IPS DF 4.7 (cell line): Measurements from ENCODE around the gene RTRAF.

Source experiments
- DNase-seq: peaks from one replicate; pipeline ENCODE4 v3.0.0-alpha.2; 2013; ENCODE audit warnings: low spot score; ENCODE audit errors: extremely low read depth

The RTRAF gene

GRCh38 chr14:51989293-51990234, at the start of gene RTRAF:
Gene RTRAF (plus strand): TSS chr14:51989546. CDS start chr14:51989640, 94 bp downstream.
- no peak for DNase-seq

- DNase-seq = no peak
These were observed 49.5 kb upstream of the RTRAF start for GRCh38 chr14:51939755-51940301.

GRCh38 chr14:51942971-51943370, 46.4 kb upstream of the RTRAF start:
- no peak for DNase-seq

- DNase-seq = no peak
These were observed 39.3 kb upstream of the RTRAF start for GRCh38 chr14:51950007-51950406.

DNA sequence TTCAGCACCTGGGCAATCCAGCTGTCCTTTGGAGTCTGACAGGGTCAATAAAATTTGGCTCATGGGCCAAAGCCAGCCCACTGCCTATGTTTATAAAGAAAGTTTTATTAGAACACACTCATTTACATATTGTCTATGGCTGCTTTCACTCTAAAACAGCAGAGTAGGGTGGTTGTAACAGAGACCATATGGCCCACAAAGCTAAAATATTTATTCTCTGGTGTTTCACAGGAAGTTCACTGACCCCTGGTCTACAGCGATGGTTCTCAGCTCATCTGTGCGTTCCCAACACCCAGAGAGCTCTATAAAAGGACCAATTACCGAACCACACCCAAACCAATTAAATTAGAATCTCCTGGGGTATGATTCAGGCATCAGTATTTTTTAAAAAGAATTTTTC, 37.7 kb upstream of the RTRAF start:
- DNase-seq = no peak

DNA sequence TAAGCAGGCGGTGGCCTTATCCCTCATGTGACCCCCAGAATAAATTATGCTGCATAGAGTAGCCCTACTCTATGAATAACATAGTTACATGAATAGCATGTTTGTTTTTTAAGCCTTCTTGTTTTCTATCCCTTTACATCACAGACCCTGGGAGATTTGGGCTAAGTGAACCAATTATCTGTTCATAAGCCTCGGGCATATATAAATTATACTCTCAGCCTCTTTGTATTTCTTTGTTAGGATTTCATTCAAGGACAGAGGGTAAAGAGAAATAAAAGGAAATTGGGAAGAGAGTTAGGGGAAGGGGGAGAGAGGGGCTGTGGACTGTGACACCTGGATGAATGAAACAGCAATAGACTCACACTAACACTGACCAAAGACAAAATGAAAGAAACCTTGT, 35.3 kb upstream of the RTRAF start:
- no peak for DNase-seq

GRCh38 chr14:51954657-51955056, 34.7 kb upstream of the RTRAF start:
- DNase-seq = no peak

DNA sequence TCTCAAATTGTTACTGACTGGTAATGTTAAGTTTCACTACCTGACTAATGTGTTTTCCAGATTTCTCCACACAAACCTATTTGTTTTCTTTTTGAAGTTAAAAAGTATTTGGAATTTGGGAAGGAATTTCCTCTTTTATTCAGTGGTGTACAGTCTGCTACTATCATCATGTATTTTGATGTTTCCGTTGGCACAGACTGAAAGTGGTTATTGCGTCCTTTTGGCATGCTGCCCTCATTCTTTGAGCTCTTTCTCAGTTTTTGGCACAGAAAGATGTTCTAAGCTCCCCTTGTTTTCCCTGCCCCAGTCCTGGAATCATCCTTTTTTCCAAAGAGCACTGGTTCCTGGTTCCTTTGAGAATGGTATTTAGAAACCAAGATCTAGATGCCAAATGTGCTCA, 31.4 kb upstream of the RTRAF start:
- no peak for DNase-seq

DNA sequence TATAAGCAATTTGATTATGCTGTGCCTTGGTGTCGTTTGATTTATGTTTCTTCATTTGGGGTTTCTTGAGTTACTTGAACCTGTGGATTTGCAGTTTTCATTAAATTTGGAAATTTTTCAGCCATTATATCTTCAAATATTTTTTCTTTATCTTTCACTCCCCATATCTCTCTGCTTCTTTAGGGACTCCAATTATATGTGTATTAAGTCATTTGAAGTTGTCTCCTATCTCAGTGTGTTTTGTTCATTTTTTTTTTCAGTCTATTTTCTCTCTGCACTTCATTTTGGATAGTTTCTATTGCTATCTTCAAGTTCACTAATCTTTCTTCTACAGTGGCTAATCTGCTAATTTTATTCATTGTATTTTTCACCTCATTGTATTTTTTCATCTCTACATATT, 29.4 kb upstream of the RTRAF start:
- no peak for DNase-seq

DNA sequence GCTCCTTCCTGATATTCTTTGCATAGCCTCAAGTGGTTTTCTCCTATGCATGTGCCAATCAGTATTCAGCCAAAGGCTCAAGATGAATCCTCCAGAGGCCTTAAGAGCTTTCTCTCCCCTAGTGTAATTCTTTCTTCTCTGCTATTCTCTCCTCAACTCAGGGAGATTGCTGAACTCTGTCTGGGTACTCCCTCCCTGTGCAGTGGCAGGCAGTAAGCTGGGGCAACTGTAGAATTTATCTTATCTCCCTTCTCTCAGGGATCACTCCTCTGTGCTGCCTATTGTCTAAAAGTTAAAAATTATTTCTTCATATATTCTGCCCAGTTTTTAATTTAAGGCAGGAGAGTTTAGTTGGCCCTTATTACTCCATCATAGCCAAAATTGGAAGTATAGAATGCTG, 28.5 kb upstream of the RTRAF start:
- DNase-seq = no peak

GRCh38 chr14:51962711-51963110, 26.6 kb upstream of the RTRAF start:
- no peak for DNase-seq

- no peak for DNase-seq
These were observed 26.1 kb upstream of the RTRAF start for GRCh38 chr14:51963286-51963685.

DNA sequence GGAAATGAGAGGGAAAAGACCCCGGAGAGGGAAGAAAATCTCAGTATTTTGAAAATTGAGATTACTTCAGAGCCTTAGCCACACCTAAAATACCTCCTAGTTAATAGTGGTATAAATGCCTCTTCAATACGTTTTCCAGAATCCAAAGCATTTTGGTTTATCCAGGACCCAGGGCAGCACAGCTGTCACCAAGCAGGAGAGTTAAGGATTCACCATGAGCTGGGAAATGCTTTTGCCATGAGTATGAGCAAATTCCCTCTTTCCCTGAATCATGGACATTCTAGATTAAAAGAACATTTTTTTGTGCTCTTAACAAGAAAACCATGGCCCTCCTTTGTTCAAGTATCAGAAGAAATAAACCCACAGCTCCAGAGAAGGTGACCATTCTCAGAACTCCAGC, 21.8 kb upstream of the RTRAF start:
- DNase-seq = no peak

GRCh38 chr14:51969852-51970540, 19.4 kb upstream of the RTRAF start:
- DNase-seq = no peak

- no peak for DNase-seq
These were observed 16.8 kb upstream of the RTRAF start for GRCh38 chr14:51972566-51972965.

- no peak for DNase-seq
These were observed 12.3 kb upstream of the RTRAF start for GRCh38 chr14:51977075-51977474.

DNA sequence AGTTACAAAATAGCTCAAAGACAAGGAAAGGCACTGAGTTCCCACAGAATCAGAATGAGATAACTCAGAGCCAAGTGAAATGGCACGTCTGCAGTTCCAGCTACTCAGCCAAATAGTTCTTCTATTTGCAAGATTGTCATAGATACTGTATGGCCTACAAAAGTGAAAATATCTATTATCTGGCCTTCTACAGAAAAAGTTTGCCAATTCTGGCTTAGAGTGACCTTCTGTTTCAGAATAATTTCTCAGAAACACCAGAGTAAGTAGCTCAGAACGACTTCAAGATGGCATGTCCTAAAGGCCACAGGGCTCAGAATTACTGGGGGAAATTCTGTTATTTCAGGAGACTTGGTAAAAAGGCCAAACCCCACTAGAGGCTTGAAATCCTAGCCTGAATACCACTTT, 10.7 kb upstream of the RTRAF start:
- DNase-seq = no peak

DNA sequence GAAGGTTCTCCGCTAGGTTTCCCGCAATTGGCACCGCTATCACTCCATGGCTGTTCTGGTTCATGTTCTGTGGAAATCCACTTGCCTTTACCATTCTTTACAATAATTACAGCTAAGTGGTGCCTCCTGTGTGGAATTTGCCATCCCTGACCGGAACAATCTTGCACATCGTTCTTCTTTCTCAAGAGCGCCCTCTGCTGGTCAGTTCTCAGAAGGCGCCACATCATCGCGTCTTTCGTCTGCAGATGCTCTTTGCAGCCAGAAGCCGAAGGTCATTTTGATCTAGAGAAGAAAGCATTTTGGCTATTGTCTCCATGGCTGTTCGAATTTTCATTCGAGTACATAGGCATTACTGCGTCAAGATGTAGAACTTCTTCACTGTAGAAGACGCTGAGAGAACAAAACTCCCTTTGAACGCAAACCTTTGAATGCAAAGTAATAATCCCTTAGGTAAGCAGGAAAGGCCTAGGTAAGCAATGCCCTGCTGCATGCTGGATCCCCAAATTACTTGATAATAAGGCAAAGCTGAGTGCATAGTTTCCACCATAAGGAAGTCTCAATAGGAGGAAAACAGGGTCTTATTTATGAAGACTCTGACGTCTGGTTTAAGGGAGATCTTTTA, 10.1 kb upstream of the RTRAF start:
- DNase-seq = no peak

DNA sequence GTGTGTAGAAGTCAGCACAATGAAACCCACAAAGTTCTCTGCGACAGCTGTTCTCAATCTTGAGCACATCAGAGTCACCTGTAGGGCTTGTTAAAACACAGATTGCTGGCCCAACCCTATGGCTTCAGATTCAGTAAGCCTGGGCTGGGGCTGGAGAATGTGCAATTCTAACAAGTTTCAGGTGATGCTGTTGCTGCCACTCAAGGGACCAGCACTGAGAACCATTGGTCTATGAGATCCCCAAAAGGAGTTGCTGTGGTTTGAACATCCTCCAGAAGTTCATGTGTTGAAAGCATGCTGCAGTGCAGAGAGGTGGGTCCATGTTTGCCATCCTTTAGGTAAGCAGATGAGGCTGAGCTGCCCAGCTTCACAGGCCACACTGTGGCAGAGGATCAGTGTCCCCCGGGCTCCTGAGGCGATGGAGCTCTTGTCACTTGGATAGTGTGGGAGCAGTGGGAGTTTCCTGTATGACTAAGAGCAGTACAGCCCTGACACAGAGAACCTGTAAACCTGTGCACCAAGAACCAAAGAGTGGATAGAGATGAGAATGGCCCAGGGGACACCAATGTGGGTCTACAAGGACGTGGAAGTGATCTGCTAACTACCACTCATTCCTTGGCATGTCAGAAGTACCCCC, 8.0 kb upstream of the RTRAF start:
- DNase-seq = no peak

DNA sequence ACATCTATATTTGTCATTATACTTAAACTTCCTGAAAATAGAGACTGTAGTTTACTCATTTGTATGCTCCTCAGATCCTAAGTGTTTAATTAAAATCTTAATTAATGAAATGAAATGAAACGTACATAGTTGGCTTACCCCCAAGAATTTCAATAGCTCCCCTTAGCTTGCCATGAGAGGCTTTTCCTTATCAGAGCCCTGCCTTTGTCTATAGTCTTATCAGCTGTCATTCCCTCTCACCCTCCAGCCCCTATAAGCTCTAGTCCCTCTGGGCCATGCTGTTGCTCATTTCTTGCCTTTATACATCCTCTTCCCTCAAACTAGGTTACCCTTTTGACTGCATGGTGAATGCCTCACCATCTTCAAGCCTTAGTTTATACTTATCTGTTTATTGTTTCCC, 1.1 kb upstream of the RTRAF start:
- DNase-seq = no peak

DNA sequence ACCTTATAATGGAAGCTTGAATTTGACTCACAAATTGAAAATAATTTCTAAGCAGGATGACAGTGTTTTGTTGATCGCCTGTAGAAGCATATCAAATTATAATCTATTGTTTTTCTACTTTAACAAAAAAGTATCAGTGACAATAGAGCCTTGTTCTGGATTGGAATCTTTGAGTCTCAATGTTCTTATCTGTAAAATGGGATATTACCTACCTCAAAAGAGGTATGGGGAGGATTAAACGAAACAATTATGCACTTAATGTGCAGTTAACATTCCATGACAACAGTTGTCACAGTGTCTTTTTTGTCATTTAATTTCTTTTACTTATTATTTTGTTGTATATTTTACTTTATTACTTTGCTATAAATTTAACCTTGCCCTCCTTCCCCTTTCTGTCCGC, 1.1 kb downstream of the RTRAF start:
- no peak for DNase-seq
